Activated T-helper 1 cell treated with anti-CD3 and anti-CD28 coated beads, Interleukin-12 subunit alpha, Interleukin-12 subunit beta, Interleukin-2, Interleukin-4 antibody, amounts not matched to agents 30 ng/mL and 10 ng/mL and 1 ng/mL, durations not matched to agents 14 hours and 24 hours and 36 hours (primary cell): Measurements from ENCODE around the gene GDF10. TPM values are rescaled to one million over a fixed set of nuclear protein-coding genes. Genes with fewer than 3 reads are reported as not detected.

Experiments used
- DNase-seq: peaks from one replicate; pipeline ENCODE4 v3.0.0; 2021; ENCODE audit warnings: low spot score
- H3K27ac Mint-ChIP-seq: one replicate; pipeline ENCODE4 v1.8.0; 2021; ENCODE audit warnings: mild to moderate bottlenecking, mixed read lengths
- H3K27me3 Mint-ChIP-seq: one replicate; pipeline ENCODE4 v1.8.0; 2022; ENCODE audit warnings: mild to moderate bottlenecking, moderate library complexity, mixed read lengths; ENCODE audit not compliant: insufficient read depth
- H3K36me3 Mint-ChIP-seq: one replicate; pipeline ENCODE4 v1.8.0; 2021; ENCODE audit warnings: low read depth, mixed read lengths
- H3K4me1 Mint-ChIP-seq: one replicate; pipeline ENCODE4 v1.8.0; 2021; ENCODE audit warnings: low read depth, mixed read lengths
- H3K4me3 Mint-ChIP-seq: one replicate; pipeline ENCODE4 v1.8.0; 2021; ENCODE audit warnings: mild to moderate bottlenecking, moderate library complexity, mixed read lengths
- H3K9me3 Mint-ChIP-seq: one replicate; pipeline ENCODE4 v1.8.0; 2021; ENCODE audit warnings: mixed read lengths
- intact Hi-C: fragments of 100-400 bp; cut with micrococcal nuclease; formaldehyde crosslinking; loops from one replicate; pipeline ENCODE4 v1.15.1; 2024
- total RNA-seq: library from RNA; stranded (reverse); gene quantifications from 2 replicates; pipeline ENCODE4 v1.2.3, GENCODE V29; 2022

Gene GDF10
- total RNA-seq, 1 donor from 2014 or later = 0.34 TPM

- Mint-ChIP-seq H3K27ac (no peak overlapping the region), H3K36me3 (no peaks in the 10 kb centered on the region), H3K4me3 (no peak overlapping the region), H3K4me1 (no peaks in the 10 kb centered on the region), H3K27me3 (peaks cover 2% of the 10 kb centered on the region), H3K9me3 (no peaks in the 10 kb centered on the region)
- intact Hi-C loops = no loop called here
- DNase-seq = no peak
Measured at GRCh38 chr10:47350671-47351640, 51.0 kb downstream of the GDF10 start.

- Mint-ChIP-seq H3K27ac (no peak overlapping the region), H3K4me3 (no peak overlapping the region), H3K9me3 (no peaks in the 10 kb centered on the region), H3K4me1 (no peaks in the 10 kb centered on the region), H3K36me3 (no peaks in the 10 kb centered on the region), H3K27me3 (no peaks in the 10 kb centered on the region)
- no peak for DNase-seq
- intact Hi-C loops = no loop called here
Measured at GRCh38 chr10:47351899-47352815, 52.2 kb downstream of the GDF10 start.

GRCh38 chr10:47353351-47353750 lies 53.4 kb downstream of the GDF10 start:
- H3K4me3 Mint-ChIP-seq = no peak overlapping the region
- no peaks in the 10 kb centered on the region for H3K36me3 Mint-ChIP-seq
- H3K27ac Mint-ChIP-seq = no peak overlapping the region
- DNase-seq = no peak
- H3K9me3 Mint-ChIP-seq = no peaks in the 10 kb centered on the region
- intact Hi-C loops = no loop called here
- H3K27me3 Mint-ChIP-seq = no peaks in the 10 kb centered on the region
- H3K4me1 Mint-ChIP-seq = no peaks in the 10 kb centered on the region

- intact Hi-C loops = no loop called here
- H3K4me3 Mint-ChIP-seq = no peak overlapping the region
- DNase-seq = no peak
- no peaks in the 10 kb centered on the region for H3K27me3 Mint-ChIP-seq
- no peaks in the 10 kb centered on the region for H3K9me3 Mint-ChIP-seq
- no peaks in the 10 kb centered on the region for H3K4me1 Mint-ChIP-seq
- no peak overlapping the region for H3K27ac Mint-ChIP-seq
- H3K36me3 Mint-ChIP-seq = no peaks in the 10 kb centered on the region
Measured at GRCh38 chr10:47354165-47354564, 54.2 kb downstream of the GDF10 start.

- Mint-ChIP-seq H3K4me3 (no peak overlapping the region), H3K27ac (no peak overlapping the region)
Measured at GRCh38 chr10:47354900-47355299, 54.9 kb downstream of the GDF10 start.

GRCh38 chr10:47356708-47357107 lies 56.7 kb downstream of the GDF10 start:
- H3K4me1 Mint-ChIP-seq = no peaks in the 10 kb centered on the region
- H3K9me3 Mint-ChIP-seq = no peaks in the 10 kb centered on the region
- no peak overlapping the region for H3K4me3 Mint-ChIP-seq
- H3K27me3 Mint-ChIP-seq = no peaks in the 10 kb centered on the region
- no peak for DNase-seq
- H3K36me3 Mint-ChIP-seq = no peaks in the 10 kb centered on the region
- no peak overlapping the region for H3K27ac Mint-ChIP-seq
- intact Hi-C loops = no loop called here

More at GRCh38 chr10:47354900-47355299, 54.9 kb downstream of the GDF10 start:
- intact Hi-C loops = no loop called here
- no peak for DNase-seq
- Mint-ChIP-seq H3K36me3 (no peaks in the 10 kb centered on the region), H3K4me1 (no peaks in the 10 kb centered on the region), H3K27me3 (no peaks in the 10 kb centered on the region), H3K9me3 (no peaks in the 10 kb centered on the region)

- Mint-ChIP-seq H3K9me3 (no peaks in the 10 kb centered on the region), H3K36me3 (no peaks in the 10 kb centered on the region), H3K4me1 (no peaks in the 10 kb centered on the region), H3K27me3 (no peaks in the 10 kb centered on the region), H3K27ac (no peak overlapping the region), H3K4me3 (no peak overlapping the region)
- intact Hi-C loops = no loop called here
- no peak for DNase-seq
Measured at GRCh38 chr10:47357131-47357582, 57.2 kb downstream of the GDF10 start.

GRCh38 chr10:47357911-47358310 lies 57.9 kb downstream of the GDF10 start:
- Mint-ChIP-seq H3K27ac (no peak overlapping the region), H3K4me3 (no peak overlapping the region), H3K4me1 (no peaks in the 10 kb centered on the region), H3K36me3 (no peaks in the 10 kb centered on the region), H3K27me3 (no peaks in the 10 kb centered on the region), H3K9me3 (no peaks in the 10 kb centered on the region)
- intact Hi-C loops = no loop called here
- DNase-seq = no peak

GRCh38 chr10:47358457-47358856 lies 58.5 kb downstream of the GDF10 start:
- Mint-ChIP-seq H3K4me3 (no peak overlapping the region), H3K27me3 (no peaks in the 10 kb centered on the region), H3K9me3 (no peaks in the 10 kb centered on the region), H3K27ac (no peak overlapping the region), H3K36me3 (no peaks in the 10 kb centered on the region), H3K4me1 (no peaks in the 10 kb centered on the region)
- no peak for DNase-seq
- intact Hi-C loops = no loop called here

- H3K4me3 Mint-ChIP-seq = no peak overlapping the region
- H3K4me1 Mint-ChIP-seq = no peaks in the 10 kb centered on the region
- no peaks in the 10 kb centered on the region for H3K9me3 Mint-ChIP-seq
- intact Hi-C loops = no loop called here
- H3K36me3 Mint-ChIP-seq = no peaks in the 10 kb centered on the region
- no peaks in the 10 kb centered on the region for H3K27me3 Mint-ChIP-seq
- DNase-seq = no peak
- no peak overlapping the region for H3K27ac Mint-ChIP-seq
Measured at GRCh38 chr10:47359101-47359500, 59.1 kb downstream of the GDF10 start.

GRCh38 chr10:47359626-47360418 lies 59.8 kb downstream of the GDF10 start:
- intact Hi-C loops = no loop called here
- H3K27ac Mint-ChIP-seq = no peak overlapping the region
- H3K4me1 Mint-ChIP-seq = no peaks in the 10 kb centered on the region
- H3K27me3 Mint-ChIP-seq = no peaks in the 10 kb centered on the region
- DNase-seq = no peak
- no peak overlapping the region for H3K4me3 Mint-ChIP-seq
- H3K9me3 Mint-ChIP-seq = no peaks in the 10 kb centered on the region
- no peaks in the 10 kb centered on the region for H3K36me3 Mint-ChIP-seq

GRCh38 chr10:47360419-47361040 lies 60.5 kb downstream of the GDF10 start:
- intact Hi-C loops = no loop called here

More at GRCh38 chr10:47360419-47361040, 60.5 kb downstream of the GDF10 start:
- Mint-ChIP-seq H3K36me3 (no peaks in the 10 kb centered on the region), H3K27me3 (no peaks in the 10 kb centered on the region), H3K27ac (no peak overlapping the region), H3K9me3 (no peaks in the 10 kb centered on the region), H3K4me1 (no peaks in the 10 kb centered on the region), H3K4me3 (no peak overlapping the region)
- no peak for DNase-seq
